ENCODE measurements around the gene PAX1.

The PAX1 gene

GRCh38 chr20:21705575-21706260 lies at the start of gene PAX1:
TSS of gene PAX1 (plus strand) at chr20:21705664. CDS start at chr20:21705713, 49 bp downstream.
- TF ChIP-seq CTCF (IDR thresholded peaks at IDR 0.05; ENCODE audit: low read depth, low read length): no peak
- DNase-seq (ENCODE audit: extremely low read depth, low read depth): no peak

- no peak for DNase-seq (ENCODE audit: extremely low read depth, low read depth)
- no peak for TF ChIP-seq CTCF (IDR thresholded peaks at IDR 0.05; ENCODE audit: low read depth, low read length)
Observed at GRCh38 chr20:21656308-21657067, 49.0 kb upstream of the PAX1 start.

GRCh38 chr20:21661488-21662055 lies 43.9 kb upstream of the PAX1 start:
- TF ChIP-seq CTCF (IDR thresholded peaks at IDR 0.05; ENCODE audit: low read depth, low read length): no peak
- DNase-seq (ENCODE audit: extremely low read depth, low read depth): no peak

- no peak for TF ChIP-seq CTCF (IDR thresholded peaks at IDR 0.05; ENCODE audit: low read depth, low read length)
- DNase-seq (ENCODE audit: extremely low read depth, low read depth): no peak
Observed at GRCh38 chr20:21663465-21663864, 42.0 kb upstream of the PAX1 start.

GRCh38 chr20:21665687-21666446 lies 39.6 kb upstream of the PAX1 start:
- no peak for DNase-seq (ENCODE audit: extremely low read depth, low read depth)
- no peak for TF ChIP-seq CTCF (IDR thresholded peaks at IDR 0.05; ENCODE audit: low read depth, low read length)

- DNase-seq (ENCODE audit: extremely low read depth, low read depth): no peak
- TF ChIP-seq CTCF (IDR thresholded peaks at IDR 0.05; ENCODE audit: low read depth, low read length): no peak
Observed at GRCh38 chr20:21670126-21670525, 35.3 kb upstream of the PAX1 start.

Data from AG09319 (cell line).